Activated CD4-positive, alpha-beta T cell treated with anti-CD3 and anti-CD28 coated beads for 36 hours (primary cell): Measurements from ENCODE around the gene KRTAP3-2. TPM values are rescaled to one million over a fixed set of nuclear protein-coding genes. Genes with fewer than 3 reads are reported as not detected.

ENCODE experiments used
- ATAC-seq: fragments of 200-7000 bp; cut with Tn5 transposase; one replicate; pipeline ENCODE4 v1.10.0; 2021; ENCODE audit warnings: mild to moderate bottlenecking, moderate library complexity
- CTCF ChIA-PET: fragments of 350-600 bp; sonication (Branson Sonifier 250); formaldehyde crosslinking; loops from one replicate; lab custom pipeline; 2021; ENCODE audit warnings: antibody characterized with exemption; lab: Charles Lee
- POLR2A ChIA-PET: fragments of 350-600 bp; sonication (Branson Sonifier 250); formaldehyde crosslinking; loops from one replicate; lab custom pipeline; 2021; ENCODE audit warnings: antibody characterized with exemption, inconsistent platforms; lab: Charles Lee
- DNase-seq: peaks from one replicate; pipeline ENCODE4 v3.0.0-alpha.2; 2020
- H3K27ac Mint-ChIP-seq: one replicate; pipeline ENCODE4 v1.8.0; 2021; ENCODE audit warnings: mixed read lengths
- H3K27me3 Mint-ChIP-seq: one replicate; pipeline ENCODE4 v1.8.0; 2021; ENCODE audit warnings: mixed read lengths
- H3K36me3 Mint-ChIP-seq: one replicate; pipeline ENCODE4 v1.8.0; 2021; ENCODE audit warnings: low read depth, mixed read lengths
- H3K4me1 Mint-ChIP-seq: one replicate; pipeline ENCODE4 v1.8.0; 2021; ENCODE audit warnings: mixed read lengths
- H3K4me3 Mint-ChIP-seq: one replicate; pipeline ENCODE4 v1.8.0; 2021; ENCODE audit warnings: mild to moderate bottlenecking, moderate library complexity, mixed read lengths
- H3K9me3 Mint-ChIP-seq: one replicate; pipeline ENCODE4 v1.8.0; 2021; ENCODE audit warnings: low read depth, mixed read lengths
- intact Hi-C, 2 experiments: fragments of 100-400 bp; cut with DNase I in 1 of 2; cut with micrococcal nuclease in 1 of 2; formaldehyde crosslinking; loops; one replicate each; pipeline versions ENCODE4 v1.14.2 to v1.15.1; 2022 to 2024; cut with DNase I, micrococcal nuclease
- total RNA-seq, 2 experiments: library from RNA; stranded (reverse); gene quantifications; one replicate each; pipeline ENCODE4 v1.2.3, GENCODE V29; 2021

Gene KRTAP3-2
- total RNA-seq, 2 experiments from 2014 or later = not detected

- intact Hi-C loops = no loop called here
- Mint-ChIP-seq H3K4me3 (no peak overlapping the region), H3K27ac (no peak overlapping the region), H3K36me3 (no peaks in the 10 kb centered on the region), H3K9me3 (no peaks in the 10 kb centered on the region), H3K4me1 (no peaks in the 10 kb centered on the region), H3K27me3 (no peaks in the 10 kb centered on the region)
- ATAC-seq (no peak), DNase-seq (no peak)
- CTCF ChIA-PET = no interaction called here
- POLR2A ChIA-PET = no interaction called here
These were observed 9.6 kb upstream of the KRTAP3-2 start for GRCh38 chr17:41009301-41009760.

- ChIA-PET POLR2A (no interaction called here), CTCF (interaction anchor here (0.6 kb wide), 1 partner anchor 1813 kb away, joined by 4 read pairs; no protein-coding TSS in a partner anchor)
- Mint-ChIP-seq H3K27ac (no peak within 1 kb of the TSS), H3K36me3 (no peaks in the 10 kb centered on the region), H3K4me1 (no peaks in the 10 kb centered on the region), H3K4me3 (no peak within 1 kb of the TSS), H3K27me3 (no peaks in the 10 kb centered on the region), H3K9me3 (no peaks in the 10 kb centered on the region)
- DNase-seq (no peak), ATAC-seq (no peak)
- intact Hi-C loops = no loop called here
These were observed 9.1 kb upstream of the KRTAP3-2 start, which contains the start of gene KRTAP3-1 for GRCh38 chr17:41008811-41009210. KRTAP3-1 (minus strand) TSS chr17:41009128; CDS start chr17:41009074, 54 bp downstream.

- intact Hi-C loops = no loop called here
- ATAC-seq (no peak), DNase-seq (no peak)
- H3K9me3 Mint-ChIP-seq = no peaks in the 10 kb centered on the region
- peaks cover 2% of the 10 kb centered on the region for H3K27me3 Mint-ChIP-seq
- no peaks in the 10 kb centered on the region for H3K36me3 Mint-ChIP-seq
- ChIA-PET CTCF (no interaction called here), POLR2A (no interaction called here)
- H3K27ac Mint-ChIP-seq = no peak overlapping the region
- H3K4me1 Mint-ChIP-seq = no peaks in the 10 kb centered on the region
- H3K4me3 Mint-ChIP-seq = no peak overlapping the region
These were observed 4.7 kb upstream of the KRTAP3-2 start for GRCh38 chr17:41004397-41004796.

GRCh38 chr17:41003926-41004325 lies 4.2 kb upstream of the KRTAP3-2 start:
- Mint-ChIP-seq H3K27ac (no peak overlapping the region), H3K9me3 (no peaks in the 10 kb centered on the region), H3K4me1 (no peaks in the 10 kb centered on the region), H3K4me3 (no peak overlapping the region), H3K27me3 (peaks cover 3% of the 10 kb centered on the region), H3K36me3 (no peaks in the 10 kb centered on the region)
- DNase-seq = no peak
- CTCF ChIA-PET = no interaction called here
- no peak for ATAC-seq
- intact Hi-C loops = no loop called here
- POLR2A ChIA-PET = no interaction called here

GRCh38 chr17:41002814-41003213 lies 3.1 kb upstream of the KRTAP3-2 start:
- Mint-ChIP-seq H3K27me3 (peaks cover 3% of the 10 kb centered on the region), H3K27ac (no peak overlapping the region), H3K4me3 (no peak overlapping the region), H3K4me1 (no peaks in the 10 kb centered on the region), H3K36me3 (no peaks in the 10 kb centered on the region), H3K9me3 (no peaks in the 10 kb centered on the region)
- intact Hi-C loops = no loop called here
- POLR2A ChIA-PET = no interaction called here
- ATAC-seq = no peak
- CTCF ChIA-PET = no interaction called here
- DNase-seq = no peak

GRCh38 chr17:41001795-41002194 lies 2.1 kb upstream of the KRTAP3-2 start:
- intact Hi-C loops = no loop called here
- H3K36me3 Mint-ChIP-seq = no peaks in the 10 kb centered on the region
- no peak overlapping the region for H3K4me3 Mint-ChIP-seq
- ChIA-PET POLR2A (no interaction called here), CTCF (no interaction called here)
- H3K27ac Mint-ChIP-seq = no peak overlapping the region
- H3K9me3 Mint-ChIP-seq = no peaks in the 10 kb centered on the region
- no peak for ATAC-seq
- no peak for DNase-seq
- peaks cover 6% of the 10 kb centered on the region for H3K27me3 Mint-ChIP-seq
- H3K4me1 Mint-ChIP-seq = no peaks in the 10 kb centered on the region

- intact Hi-C loops = no loop called here
- DNase-seq = no peak
- peaks cover 26% of the 10 kb centered on the region for H3K27me3 Mint-ChIP-seq
- H3K4me1 Mint-ChIP-seq = no peaks in the 10 kb centered on the region
- H3K9me3 Mint-ChIP-seq = no peaks in the 10 kb centered on the region
- H3K36me3 Mint-ChIP-seq = no peaks in the 10 kb centered on the region
- no peak overlapping the region for H3K4me3 Mint-ChIP-seq
- POLR2A ChIA-PET = no interaction called here
- H3K27ac Mint-ChIP-seq = no peak overlapping the region
- CTCF ChIA-PET = interaction anchor here (1.0 kb wide), 1 partner anchor 31 kb away, joined by 3 read pairs; no protein-coding TSS in a partner anchor
- no peak for ATAC-seq
These were observed 2.3 kb downstream of the KRTAP3-2 start for GRCh38 chr17:40997361-40997760.

- ChIA-PET CTCF (interaction anchor here (0.7 to 1.0 kb wide), 2 partner anchors 31 to 651 kb away, joined by 3 read pairs; no protein-coding TSS in a partner anchor), POLR2A (no interaction called here)
- Mint-ChIP-seq H3K27me3 (peaks cover 27% of the 10 kb centered on the region), H3K9me3 (no peaks in the 10 kb centered on the region), H3K27ac (no peak overlapping the region), H3K4me1 (no peaks in the 10 kb centered on the region), H3K36me3 (no peaks in the 10 kb centered on the region), H3K4me3 (no peak overlapping the region)
- DNase-seq (no peak), ATAC-seq (no peak)
- intact Hi-C loops = no loop called here
These were observed 2.9 kb downstream of the KRTAP3-2 start for GRCh38 chr17:40996829-40997228.

- no peak overlapping the region for H3K4me3 Mint-ChIP-seq
- ChIA-PET POLR2A (no interaction called here), CTCF (interaction anchor here (0.8 kb wide), 1 partner anchor 32 kb away, joined by 3 read pairs; no protein-coding TSS in a partner anchor)
- ATAC-seq (no peak), DNase-seq (no peak)
- no peaks in the 10 kb centered on the region for H3K36me3 Mint-ChIP-seq
- intact Hi-C loops = no loop called here
- no peaks in the 10 kb centered on the region for H3K9me3 Mint-ChIP-seq
- peaks cover 31% of the 10 kb centered on the region for H3K27me3 Mint-ChIP-seq
- no peak overlapping the region for H3K27ac Mint-ChIP-seq
- H3K4me1 Mint-ChIP-seq = no peaks in the 10 kb centered on the region
These were observed 4.6 kb downstream of the KRTAP3-2 start for GRCh38 chr17:40995116-40995515.

- Mint-ChIP-seq H3K27ac (no peak within 1 kb of the TSS), H3K36me3 (no peaks in the 10 kb centered on the region), H3K4me3 (no peak within 1 kb of the TSS), H3K4me1 (no peaks in the 10 kb centered on the region), H3K27me3 (peaks cover 29% of the 10 kb centered on the region), H3K9me3 (no peaks in the 10 kb centered on the region)
- POLR2A ChIA-PET = no interaction called here
- DNase-seq (no peak), ATAC-seq (no peak)
- intact Hi-C loops = no loop called here
- CTCF ChIA-PET = no interaction called here
These were observed 5.9 kb downstream of the KRTAP3-2 start, which contains the start of gene KRTAP3-3 for GRCh38 chr17:40993839-40994238. KRTAP3-3 (minus strand) TSS chr17:40994164; CDS start chr17:40994097, 67 bp downstream.

- Mint-ChIP-seq H3K9me3 (no peaks in the 10 kb centered on the region), H3K4me3 (no peak overlapping the region), H3K27ac (no peak overlapping the region), H3K4me1 (no peaks in the 10 kb centered on the region), H3K36me3 (no peaks in the 10 kb centered on the region), H3K27me3 (peaks cover 29% of the 10 kb centered on the region)
- DNase-seq (no peak), ATAC-seq (no peak)
- ChIA-PET POLR2A (no interaction called here), CTCF (no interaction called here)
- intact Hi-C loops = no loop called here
These were observed 6.6 kb downstream of the KRTAP3-2 start for GRCh38 chr17:40993084-40993483.

GRCh38 chr17:40992666-40993065 lies 7.0 kb downstream of the KRTAP3-2 start:
- POLR2A ChIA-PET = no interaction called here
- CTCF ChIA-PET = no interaction called here
- Mint-ChIP-seq H3K4me3 (no peak overlapping the region), H3K36me3 (no peaks in the 10 kb centered on the region), H3K9me3 (no peaks in the 10 kb centered on the region), H3K27ac (no peak overlapping the region), H3K27me3 (peaks cover 29% of the 10 kb centered on the region), H3K4me1 (no peaks in the 10 kb centered on the region)
- intact Hi-C loops = no loop called here
- no peak for ATAC-seq
- DNase-seq = no peak
